ENCODE results near the gene ORMDL1. TPM values are rescaled to one million over a fixed set of nuclear protein-coding genes. Genes with fewer than 3 reads are reported as not detected.
A peak's percentile ranks its signal among the peaks of the same experiment; 100 is the strongest.

ORMDL1 gene
- total and polyA plus RNA-seq, 2 of the 13 experiments (the other 11 are each of a cell fraction or from before 2014, with no cell fraction given), result 67.5 to 160 TPM

DNA sequence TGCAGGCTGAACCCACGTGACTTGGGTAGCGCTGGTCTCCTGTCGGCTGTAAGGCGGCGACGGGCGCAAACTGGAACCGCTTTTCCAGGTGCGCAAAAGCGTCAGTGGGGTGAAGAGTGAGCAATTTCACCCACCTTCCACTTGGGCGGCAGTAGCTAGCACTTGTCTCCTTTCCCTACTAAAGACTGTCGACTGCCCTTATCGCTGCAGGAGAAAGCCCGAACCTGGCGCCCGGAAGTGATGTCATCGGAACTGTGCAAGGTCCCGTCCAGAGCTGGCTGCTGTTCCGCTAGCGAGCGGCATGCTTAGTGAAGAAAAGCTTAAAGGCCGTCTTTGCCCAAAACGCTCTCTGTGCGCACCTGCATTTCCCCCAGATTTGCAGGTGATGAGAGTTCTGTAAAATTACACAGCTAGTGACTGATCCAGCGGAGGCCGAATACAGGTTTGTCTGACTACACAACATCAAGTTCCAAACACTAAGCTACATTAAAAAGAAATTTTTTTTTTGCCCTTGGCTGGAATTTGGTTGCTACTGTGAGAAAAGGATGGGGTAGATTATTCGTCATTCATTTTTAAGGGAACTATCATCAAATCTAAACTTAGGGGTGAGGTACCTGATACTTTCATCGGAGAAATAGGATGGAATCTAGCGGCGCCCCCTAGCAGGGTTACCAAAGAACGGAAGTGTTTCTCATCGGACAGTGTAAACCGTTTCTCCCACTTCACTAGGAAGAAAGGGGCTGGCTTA, 21.4 kb downstream of the ORMDL1 start, which contains the start of gene OSGEPL1 (continued):
- TF ChIP-seq, protein P1, sequence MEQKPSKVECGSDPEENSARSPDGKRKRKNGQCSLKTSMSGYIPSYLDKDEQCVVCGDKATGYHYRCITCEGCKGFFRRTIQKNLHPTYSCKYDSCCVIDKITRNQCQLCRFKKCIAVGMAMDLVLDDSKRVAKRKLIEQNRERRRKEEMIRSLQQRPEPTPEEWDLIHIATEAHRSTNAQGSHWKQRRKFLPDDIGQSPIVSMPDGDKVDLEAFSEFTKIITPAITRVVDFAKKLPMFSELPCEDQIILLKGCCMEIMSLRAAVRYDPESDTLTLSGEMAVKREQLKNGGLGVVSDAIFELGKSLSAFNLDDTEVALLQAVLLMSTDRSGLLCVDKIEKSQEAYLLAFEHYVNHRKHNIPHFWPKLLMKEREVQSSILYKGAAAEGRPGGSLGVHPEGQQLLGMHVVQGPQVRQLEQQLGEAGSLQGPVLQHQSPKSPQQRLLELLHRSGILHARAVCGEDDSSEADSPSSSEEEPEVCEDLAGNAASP (CRISPR knock-in tag; IDR thresholded peaks at IDR 0.05; ENCODE audit: borderline replicate concordance), result peak; percentile 76
- TF ChIP-seq CAMTA2 (CRISPR knock-in tag; IDR thresholded peaks at IDR 0.05; ENCODE audit: borderline replicate concordance) (no peak), ATAD3A (CRISPR knock-in tag; IDR thresholded peaks at IDR 0.05) (no peak), ZNF564 (CRISPR knock-in tag; IDR thresholded peaks at IDR 0.05) (no peak), ZNF746 (CRISPR knock-in tag; IDR thresholded peaks at IDR 0.05) (peak; percentile 51; the same call in 1 of the 2 replicates), SRY (CRISPR knock-in tag; IDR thresholded peaks at IDR 0.05) (peak; percentile 70; the same call in 1 of the 2 replicates), SIX1 (CRISPR knock-in tag; IDR thresholded peaks at IDR 0.05; ENCODE audit: borderline replicate concordance) (no peak; the same call in 1 of the 2 replicates), ZNF773 (CRISPR knock-in tag; IDR thresholded peaks at IDR 0.05; ENCODE audit: borderline replicate concordance) (no peak; the same call in 1 of the 2 replicates), TAF1 (CRISPR knock-in tag; IDR thresholded peaks at IDR 0.05) (peak; percentile 91), ZBTB21 (CRISPR knock-in tag; IDR thresholded peaks at IDR 0.05) (no peak), ZNF788 (CRISPR knock-in tag; IDR thresholded peaks at IDR 0.05; ENCODE audit: borderline replicate concordance) (peak; percentile 85; the same call in 1 of the 2 replicates), HOXA9 (CRISPR knock-in tag; IDR thresholded peaks at IDR 0.05; ENCODE audit: borderline replicate concordance) (no peak), SALL2 (CRISPR knock-in tag; IDR thresholded peaks at IDR 0.05) (no peak), ARNT (IDR thresholded peaks at IDR 0.05) (no peak), ZNF101 (CRISPR knock-in tag; IDR thresholded peaks at IDR 0.05; ENCODE audit: borderline replicate concordance, low read depth) (no peak), MBD4 (IDR thresholded peaks at IDR 0.05; ENCODE audit: borderline replicate concordance, low read length) (no peak), ZNF367 (CRISPR knock-in tag; IDR thresholded peaks at IDR 0.05; ENCODE audit: borderline replicate concordance) (no peak), ONECUT2 (CRISPR knock-in tag; IDR thresholded peaks at IDR 0.05) (no peak), RNF2 (conservative IDR thresholded peaks at IDR 0.05; ENCODE audit: low read depth) (peak; percentile 91; the same call in 1 of the 2 replicates), ZNF619 (CRISPR knock-in tag; IDR thresholded peaks at IDR 0.05) (peak; percentile 94), ZNF775 (CRISPR knock-in tag; IDR thresholded peaks at IDR 0.05; ENCODE audit: borderline replicate concordance) (0 out of 2 replicates have a peak, but pooled peaks have one; percentile 16), ESRRA (CRISPR knock-in tag; IDR thresholded peaks at IDR 0.05; ENCODE audit: low read depth) (peak; percentile 70; the same call in 1 of the 2 replicates), NFE2L2 (IDR thresholded peaks at IDR 0.05; ENCODE audit: low read length) (no peak)
- TF ChIP-seq, protein P2, sequence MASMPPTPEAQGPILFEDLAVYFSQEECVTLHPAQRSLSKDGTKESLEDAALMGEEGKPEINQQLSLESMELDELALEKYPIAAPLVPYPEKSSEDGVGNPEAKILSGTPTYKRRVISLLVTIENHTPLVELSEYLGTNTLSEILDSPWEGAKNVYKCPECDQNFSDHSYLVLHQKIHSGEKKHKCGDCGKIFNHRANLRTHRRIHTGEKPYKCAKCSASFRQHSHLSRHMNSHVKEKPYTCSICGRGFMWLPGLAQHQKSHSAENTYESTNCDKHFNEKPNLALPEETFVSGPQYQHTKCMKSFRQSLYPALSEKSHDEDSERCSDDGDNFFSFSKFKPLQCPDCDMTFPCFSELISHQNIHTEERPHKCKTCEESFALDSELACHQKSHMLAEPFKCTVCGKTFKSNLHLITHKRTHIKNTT (CRISPR knock-in tag; IDR thresholded peaks at IDR 0.05), result no peak
- TF ChIP-seq, protein P3, sequence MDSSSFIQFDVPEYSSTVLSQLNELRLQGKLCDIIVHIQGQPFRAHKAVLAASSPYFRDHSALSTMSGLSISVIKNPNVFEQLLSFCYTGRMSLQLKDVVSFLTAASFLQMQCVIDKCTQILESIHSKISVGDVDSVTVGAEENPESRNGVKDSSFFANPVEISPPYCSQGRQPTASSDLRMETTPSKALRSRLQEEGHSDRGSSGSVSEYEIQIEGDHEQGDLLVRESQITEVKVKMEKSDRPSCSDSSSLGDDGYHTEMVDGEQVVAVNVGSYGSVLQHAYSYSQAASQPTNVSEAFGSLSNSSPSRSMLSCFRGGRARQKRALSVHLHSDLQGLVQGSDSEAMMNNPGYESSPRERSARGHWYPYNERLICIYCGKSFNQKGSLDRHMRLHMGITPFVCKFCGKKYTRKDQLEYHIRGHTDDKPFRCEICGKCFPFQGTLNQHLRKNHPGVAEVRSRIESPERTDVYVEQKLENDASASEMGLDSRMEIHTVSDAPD (CRISPR knock-in tag; IDR thresholded peaks at IDR 0.05), result 0 out of 2 replicates have a peak, but pooled peaks have one; percentile 33
- TF ChIP-seq, protein P4, sequence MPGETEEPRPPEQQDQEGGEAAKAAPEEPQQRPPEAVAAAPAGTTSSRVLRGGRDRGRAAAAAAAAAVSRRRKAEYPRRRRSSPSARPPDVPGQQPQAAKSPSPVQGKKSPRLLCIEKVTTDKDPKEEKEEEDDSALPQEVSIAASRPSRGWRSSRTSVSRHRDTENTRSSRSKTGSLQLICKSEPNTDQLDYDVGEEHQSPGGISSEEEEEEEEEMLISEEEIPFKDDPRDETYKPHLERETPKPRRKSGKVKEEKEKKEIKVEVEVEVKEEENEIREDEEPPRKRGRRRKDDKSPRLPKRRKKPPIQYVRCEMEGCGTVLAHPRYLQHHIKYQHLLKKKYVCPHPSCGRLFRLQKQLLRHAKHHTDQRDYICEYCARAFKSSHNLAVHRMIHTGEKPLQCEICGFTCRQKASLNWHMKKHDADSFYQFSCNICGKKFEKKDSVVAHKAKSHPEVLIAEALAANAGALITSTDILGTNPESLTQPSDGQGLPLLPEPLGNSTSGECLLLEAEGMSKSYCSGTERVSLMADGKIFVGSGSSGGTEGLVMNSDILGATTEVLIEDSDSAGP (CRISPR knock-in tag; IDR thresholded peaks at IDR 0.05; ENCODE audit: borderline replicate concordance), result peak; percentile 88
